ENCODE data around the gene OR56A3. TPM values are rescaled to one million over a fixed set of nuclear protein-coding genes. Genes with fewer than 3 reads are reported as not detected.

Gene OR56A3
- total and polyA plus RNA-seq, 2 experiments from 2014 or later = not detected

DNA sequence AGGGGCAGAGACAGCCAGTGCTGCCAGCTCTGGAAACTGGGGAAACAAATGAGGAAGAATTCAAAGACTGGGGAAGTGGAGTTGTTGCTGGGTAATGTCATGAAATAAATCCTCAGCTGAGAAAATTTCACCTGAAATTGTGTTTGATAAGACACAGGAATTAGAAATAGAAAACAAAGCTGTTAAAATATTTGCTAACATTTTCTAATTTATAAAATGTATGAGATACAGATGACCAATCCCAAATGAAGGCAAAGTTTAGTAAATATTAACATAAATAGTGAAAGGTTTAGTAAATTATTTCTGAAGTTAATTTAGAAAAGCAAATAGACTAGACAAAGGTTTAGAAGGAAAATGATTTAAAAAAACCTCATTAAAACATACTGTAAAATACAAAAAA is 26.3 kb downstream of the OR56A3 start, which contains the start of gene OR56A5:
Gene OR56A5, minus strand, starts transcription at position 101 of the 400 bp plus-strand sequence. Its CDS starts 0 bp downstream, at position 101.
- Mint-ChIP-seq H3K36me3 (ENCODE audit: low read depth) (peaks cover 3% of the 10 kb centered on the region; the same call in 1 of the 3 replicates), H3K4me1 (no peaks in the 10 kb centered on the region), H3K27ac (no peak within 1 kb of the TSS), H3K27me3 (ENCODE audit: insufficient read depth, low read depth, poor library complexity) (peaks cover 1% of the 10 kb centered on the region), H3K9me3 (peaks cover 12% of the 10 kb centered on the region; the same call in 2 of the 3 replicates), H3K4me3 (no peak within 1 kb of the TSS)
- Histone ChIP-seq H2AFZ (no peak within 1 kb of the TSS), H3K79me2 (replicated peaks; ENCODE audit: insufficient read depth) (no peaks in the 10 kb centered on the region), H4K20me1 (replicated peaks; ENCODE audit: insufficient read depth) (no peaks in the 10 kb centered on the region), H3K36me3 (ENCODE audit: insufficient read depth) (peaks cover 1% of the 10 kb centered on the region; the same call in 1 of the 2 replicates), H3K27me3 (ENCODE audit: insufficient read depth) (no peaks in the 10 kb centered on the region), H3K27ac (ENCODE audit: low read depth) (no peak within 1 kb of the TSS), H3K4me1 (ENCODE audit: insufficient read depth) (no peaks in the 10 kb centered on the region), H3K4me3 (no peak within 1 kb of the TSS), H3F3A (replicated peaks; ENCODE audit: low read depth) (no peaks in the 10 kb centered on the region), H3K9me2 (ENCODE audit: insufficient read depth) (0 out of 2 replicates have a peak, but pooled peaks cover 7% of the 10 kb centered on the region), H3K4me2 (no peak within 1 kb of the TSS)
- ATAC-seq = no peak
- DNase-seq (ENCODE audit: low spot score) = no peak
- TF ChIP-seq POLR2AphosphoS5 (IDR thresholded peaks at IDR 0.05; ENCODE audit: low read depth) (no peak), ZNF331 (CRISPR knock-in tag; IDR thresholded peaks at IDR 0.05; ENCODE audit: low read depth) (no peak), JUNB (IDR thresholded peaks at IDR 0.05; ENCODE audit: unreplicated experiment) (no peak), EZH2 (IDR thresholded peaks at IDR 0.05; ENCODE audit: low read depth, unreplicated experiment) (no peak), CREB1 (CRISPR knock-in tag; IDR thresholded peaks at IDR 0.05; ENCODE audit: low read depth) (no peak), NANOG (IDR thresholded peaks at IDR 0.05; ENCODE audit: borderline replicate concordance) (no peak), EZH2phosphoT487 (IDR thresholded peaks at IDR 0.05; ENCODE audit: unreplicated experiment) (no peak)
- TF ChIP-seq, protein P1, sequence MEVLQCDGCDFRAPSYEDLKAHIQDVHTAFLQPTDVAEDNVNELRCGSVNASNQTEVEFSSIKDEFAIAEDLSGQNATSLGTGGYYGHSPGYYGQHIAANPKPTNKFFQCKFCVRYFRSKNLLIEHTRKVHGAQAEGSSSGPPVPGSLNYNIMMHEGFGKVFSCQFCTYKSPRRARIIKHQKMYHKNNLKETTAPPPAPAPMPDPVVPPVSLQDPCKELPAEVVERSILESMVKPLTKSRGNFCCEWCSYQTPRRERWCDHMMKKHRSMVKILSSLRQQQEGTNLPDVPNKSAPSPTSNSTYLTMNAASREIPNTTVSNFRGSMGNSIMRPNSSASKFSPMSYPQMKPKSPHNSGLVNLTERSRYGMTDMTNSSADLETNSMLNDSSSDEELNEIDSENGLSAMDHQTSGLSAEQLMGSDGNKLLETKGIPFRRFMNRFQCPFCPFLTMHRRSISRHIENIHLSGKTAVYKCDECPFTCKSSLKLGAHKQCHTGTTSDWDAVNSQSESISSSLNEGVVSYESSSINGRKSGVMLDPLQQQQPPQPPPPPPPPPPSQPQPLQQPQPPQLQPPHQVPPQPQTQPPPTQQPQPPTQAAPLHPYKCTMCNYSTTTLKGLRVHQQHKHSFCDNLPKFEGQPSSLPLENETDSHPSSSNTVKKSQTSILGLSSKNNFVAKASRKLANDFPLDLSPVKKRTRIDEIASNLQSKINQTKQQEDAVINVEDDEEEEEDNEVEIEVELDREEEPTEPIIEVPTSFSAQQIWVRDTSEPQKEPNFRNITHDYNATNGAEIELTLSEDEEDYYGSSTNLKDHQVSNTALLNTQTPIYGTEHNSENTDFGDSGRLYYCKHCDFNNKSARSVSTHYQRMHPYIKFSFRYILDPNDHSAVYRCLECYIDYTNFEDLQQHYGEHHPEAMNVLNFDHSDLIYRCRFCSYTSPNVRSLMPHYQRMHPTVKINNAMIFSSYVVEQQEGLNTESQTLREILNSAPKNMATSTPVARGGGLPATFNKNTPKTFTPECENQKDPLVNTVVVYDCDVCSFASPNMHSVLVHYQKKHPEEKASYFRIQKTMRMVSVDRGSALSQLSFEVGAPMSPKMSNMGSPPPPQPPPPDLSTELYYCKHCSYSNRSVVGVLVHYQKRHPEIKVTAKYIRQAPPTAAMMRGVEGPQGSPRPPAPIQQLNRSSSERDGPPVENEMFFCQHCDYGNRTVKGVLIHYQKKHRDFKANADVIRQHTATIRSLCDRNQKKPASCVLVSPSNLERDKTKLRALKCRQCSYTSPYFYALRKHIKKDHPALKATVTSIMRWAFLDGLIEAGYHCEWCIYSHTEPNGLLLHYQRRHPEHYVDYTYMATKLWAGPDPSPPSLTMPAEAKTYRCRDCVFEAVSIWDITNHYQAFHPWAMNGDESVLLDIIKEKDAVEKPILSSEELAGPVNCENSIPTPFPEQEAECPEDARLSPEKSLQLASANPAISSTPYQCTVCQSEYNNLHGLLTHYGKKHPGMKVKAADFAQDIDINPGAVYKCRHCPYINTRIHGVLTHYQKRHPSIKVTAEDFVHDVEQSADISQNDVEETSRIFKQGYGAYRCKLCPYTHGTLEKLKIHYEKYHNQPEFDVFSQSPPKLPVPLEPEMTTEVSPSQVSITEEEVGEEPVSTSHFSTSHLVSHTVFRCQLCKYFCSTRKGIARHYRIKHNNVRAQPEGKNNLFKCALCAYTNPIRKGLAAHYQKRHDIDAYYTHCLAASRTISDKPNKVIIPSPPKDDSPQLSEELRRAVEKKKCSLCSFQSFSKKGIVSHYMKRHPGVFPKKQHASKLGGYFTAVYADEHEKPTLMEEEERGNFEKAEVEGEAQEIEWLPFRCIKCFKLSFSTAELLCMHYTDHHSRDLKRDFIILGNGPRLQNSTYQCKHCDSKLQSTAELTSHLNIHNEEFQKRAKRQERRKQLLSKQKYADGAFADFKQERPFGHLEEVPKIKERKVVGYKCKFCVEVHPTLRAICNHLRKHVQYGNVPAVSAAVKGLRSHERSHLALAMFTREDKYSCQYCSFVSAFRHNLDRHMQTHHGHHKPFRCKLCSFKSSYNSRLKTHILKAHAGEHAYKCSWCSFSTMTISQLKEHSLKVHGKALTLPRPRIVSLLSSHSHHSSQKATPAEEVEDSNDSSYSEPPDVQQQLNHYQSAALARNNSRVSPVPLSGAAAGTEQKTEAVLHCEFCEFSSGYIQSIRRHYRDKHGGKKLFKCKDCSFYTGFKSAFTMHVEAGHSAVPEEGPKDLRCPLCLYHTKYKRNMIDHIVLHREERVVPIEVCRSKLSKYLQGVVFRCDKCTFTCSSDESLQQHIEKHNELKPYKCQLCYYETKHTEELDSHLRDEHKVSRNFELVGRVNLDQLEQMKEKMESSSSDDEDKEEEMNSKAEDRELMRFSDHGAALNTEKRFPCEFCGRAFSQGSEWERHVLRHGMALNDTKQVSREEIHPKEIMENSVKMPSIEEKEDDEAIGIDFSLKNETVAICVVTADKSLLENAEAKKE (CRISPR knock-in tag; IDR thresholded peaks at IDR 0.05) = no peak
- TF ChIP-seq, protein P2, sequence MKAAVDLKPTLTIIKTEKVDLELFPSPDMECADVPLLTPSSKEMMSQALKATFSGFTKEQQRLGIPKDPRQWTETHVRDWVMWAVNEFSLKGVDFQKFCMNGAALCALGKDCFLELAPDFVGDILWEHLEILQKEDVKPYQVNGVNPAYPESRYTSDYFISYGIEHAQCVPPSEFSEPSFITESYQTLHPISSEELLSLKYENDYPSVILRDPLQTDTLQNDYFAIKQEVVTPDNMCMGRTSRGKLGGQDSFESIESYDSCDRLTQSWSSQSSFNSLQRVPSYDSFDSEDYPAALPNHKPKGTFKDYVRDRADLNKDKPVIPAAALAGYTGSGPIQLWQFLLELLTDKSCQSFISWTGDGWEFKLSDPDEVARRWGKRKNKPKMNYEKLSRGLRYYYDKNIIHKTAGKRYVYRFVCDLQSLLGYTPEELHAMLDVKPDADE (IDR thresholded peaks at IDR 0.05) = no peak

Measured in GM23338 (cell line).